ENCODE measurements around the gene IRF8. TPM values are rescaled to one million over a fixed set of nuclear protein-coding genes. Genes with fewer than 3 reads are reported as not detected.

Gene IRF8
- total RNA-seq, 1 donor from 2014 or later: 1.5 TPM

- Mint-ChIP-seq H3K36me3 (ENCODE audit: low read depth, unreplicated experiment) (no peaks in the 10 kb centered on the region), H3K9me3 (ENCODE audit: unreplicated experiment) (no peaks in the 10 kb centered on the region), H3K4me3 (ENCODE audit: unreplicated experiment) (no peak overlapping the region), H3K27me3 (ENCODE audit: unreplicated experiment) (peaks cover 8% of the 10 kb centered on the region), H3K27ac (ENCODE audit: unreplicated experiment) (no peak overlapping the region), H3K4me1 (ENCODE audit: unreplicated experiment) (peaks cover 4% of the 10 kb centered on the region)
- DNase-seq (ENCODE audit: low spot score): no peak
- no peak for TF ChIP-seq CTCF (IDR thresholded peaks at IDR 0.05; ENCODE audit: unreplicated experiment)
These were observed 57.5 kb downstream of the IRF8 start for GRCh38 chr16:85956426-85956825.

- no peaks in the 10 kb centered on the region for H3K9me3 Mint-ChIP-seq (ENCODE audit: unreplicated experiment)
These were observed 59.8 kb downstream of the IRF8 start for GRCh38 chr16:85958731-85959130.

GRCh38 chr16:85959686-85960085 is 60.7 kb downstream of the IRF8 start:
- no peak overlapping the region for H3K4me3 Mint-ChIP-seq (ENCODE audit: unreplicated experiment)

More at GRCh38 chr16:85958731-85959130, 59.8 kb downstream of the IRF8 start:
- no peak for TF ChIP-seq CTCF (IDR thresholded peaks at IDR 0.05; ENCODE audit: unreplicated experiment)
- Mint-ChIP-seq H3K27me3 (ENCODE audit: unreplicated experiment) (peaks cover 8% of the 10 kb centered on the region), H3K27ac (ENCODE audit: unreplicated experiment) (no peak overlapping the region), H3K36me3 (ENCODE audit: low read depth, unreplicated experiment) (no peaks in the 10 kb centered on the region), H3K4me3 (ENCODE audit: unreplicated experiment) (no peak overlapping the region), H3K4me1 (ENCODE audit: unreplicated experiment) (peaks cover 4% of the 10 kb centered on the region)
- DNase-seq (ENCODE audit: low spot score): no peak

GRCh38 chr16:85960486-85961046 is 61.6 kb downstream of the IRF8 start:
- DNase-seq (ENCODE audit: low spot score): no peak
- TF ChIP-seq CTCF (IDR thresholded peaks at IDR 0.05; ENCODE audit: unreplicated experiment): no peak
- Mint-ChIP-seq H3K27me3 (ENCODE audit: unreplicated experiment) (peaks cover 6% of the 10 kb centered on the region), H3K4me3 (ENCODE audit: unreplicated experiment) (no peak overlapping the region), H3K4me1 (ENCODE audit: unreplicated experiment) (peaks cover 4% of the 10 kb centered on the region), H3K9me3 (ENCODE audit: unreplicated experiment) (no peaks in the 10 kb centered on the region), H3K27ac (ENCODE audit: unreplicated experiment) (no peak overlapping the region), H3K36me3 (ENCODE audit: low read depth, unreplicated experiment) (no peaks in the 10 kb centered on the region)

More at GRCh38 chr16:85959686-85960085, 60.7 kb downstream of the IRF8 start:
- Mint-ChIP-seq H3K27ac (ENCODE audit: unreplicated experiment) (no peak overlapping the region), H3K27me3 (ENCODE audit: unreplicated experiment) (peaks cover 8% of the 10 kb centered on the region), H3K4me1 (ENCODE audit: unreplicated experiment) (peaks cover 4% of the 10 kb centered on the region), H3K9me3 (ENCODE audit: unreplicated experiment) (no peaks in the 10 kb centered on the region), H3K36me3 (ENCODE audit: low read depth, unreplicated experiment) (no peaks in the 10 kb centered on the region)
- no peak for TF ChIP-seq CTCF (IDR thresholded peaks at IDR 0.05; ENCODE audit: unreplicated experiment)
- DNase-seq (ENCODE audit: low spot score): no peak

GRCh38 chr16:85961988-85962915 is 63.3 kb downstream of the IRF8 start:
- H3K4me3 Mint-ChIP-seq (ENCODE audit: unreplicated experiment): no peak overlapping the region
- H3K27me3 Mint-ChIP-seq (ENCODE audit: unreplicated experiment): peaks cover 1% of the 10 kb centered on the region
- H3K27ac Mint-ChIP-seq (ENCODE audit: unreplicated experiment): no peak overlapping the region
- no peak for DNase-seq (ENCODE audit: low spot score)
- TF ChIP-seq CTCF (IDR thresholded peaks at IDR 0.05; ENCODE audit: unreplicated experiment): no peak
- H3K36me3 Mint-ChIP-seq (ENCODE audit: low read depth, unreplicated experiment): no peaks in the 10 kb centered on the region
- H3K4me1 Mint-ChIP-seq (ENCODE audit: unreplicated experiment): peaks cover 4% of the 10 kb centered on the region
- H3K9me3 Mint-ChIP-seq (ENCODE audit: unreplicated experiment): no peaks in the 10 kb centered on the region
